H1 (cell line): ENCODE measurements around the gene ZCCHC17. TPM values are rescaled to one million over a fixed set of nuclear protein-coding genes. Genes with fewer than 3 reads are reported as not detected.

Experiments used
- ASH2L ChIP-seq: fragments of 200-600, 300-600 bp; sonication (generic); IDR thresholded peaks from one replicate; pipeline ENCODE4 v1.7.1; 2017; ENCODE audit warnings: low read length
- BRCA1 ChIP-seq: IDR thresholded peaks from 2 replicates; pipeline ENCODE4 v1.6.1; 2012; ENCODE audit warnings: low read depth, low read length, improper control_type of control experiment
- CHD2 ChIP-seq: IDR thresholded peaks from 2 replicates; pipeline ENCODE4 v1.6.1; 2012; ENCODE audit warnings: low read length, improper control_type of control experiment
- HDAC6 ChIP-seq: IDR thresholded peaks from one replicate; pipeline ENCODE4 v1.7.1; 2012; ENCODE audit warnings: low read depth, mild to moderate bottlenecking, inconsistent platforms, low read length, moderate library complexity
- KDM5A ChIP-seq: fragments of 200-600 bp; IDR thresholded peaks from 2 replicates; pipeline ENCODE4 v1.7.1; 2012; ENCODE audit warnings: mild to moderate bottlenecking, low read length, inconsistent platforms, mixed read lengths
- POLR2AphosphoS5 ChIP-seq: IDR thresholded peaks from 2 replicates; pipeline ENCODE4 v1.6.1; 2011; ENCODE audit warnings: low read depth, low read length
- SP2 ChIP-seq: IDR thresholded peaks from 2 replicates; pipeline ENCODE4 v1.6.1; 2012; ENCODE audit warnings: mild to moderate bottlenecking, low read length, inconsistent platforms
- SRF ChIP-seq: IDR thresholded peaks from 2 replicates; pipeline ENCODE4 v1.6.1; 2011; ENCODE audit warnings: mild to moderate bottlenecking, low read depth, low read length, moderate library complexity
- polyA plus RNA-seq, 7 experiments: library from polyadenylated mRNA; depleted of rRNA in 3 of 7; stranded (reverse) in 5 of 7; unstranded in 2 of 7; fragments of >200 nt in 5 of 7; fragments of 200-250 nt in 2 of 7; gene quantifications; 1 replicate in 5 of 7; 2 replicates in 1 of 7; 4 replicates in 1 of 7; pipeline versions ENCODE4 v1.2.1 to v1.2.3, GENCODE V29; 2011 to 2013; ENCODE audit warnings: missing spikeins in 2 of 7, mixed read lengths in 2 of 7
- total RNA-seq: library from RNA; stranded (reverse); fragmentation: NEBNext Ultra II Directional; extraction: Animal tissue kit (Norgen Biotek cat#: 25700); gene quantifications from 2 replicates; pipeline ENCODE4 v1.2.1, GENCODE V29; 2021

Gene ZCCHC17
- total and polyA plus RNA-seq, 2 of the 8 experiments (the other 6 are each of a cell fraction or from before 2014, with no cell fraction given) = 51.6 to 59.3 TPM

- TF ChIP-seq SRF = no peak
- TF ChIP-seq BRCA1 = no peak
- no peak for TF ChIP-seq SP2
- no peak for TF ChIP-seq POLR2AphosphoS5
- TF ChIP-seq CHD2 = no peak
- no peak for TF ChIP-seq ASH2L
- TF ChIP-seq KDM5A = no peak
- TF ChIP-seq HDAC6 = no peak
These were observed 96.6 kb downstream of the ZCCHC17 start (continued) for GRCh38 chr1:31393463-31393862.
